HepG2 (cell line): Measurements from ENCODE around the gene ASCC2.

Source experiments
- JDP2 ChIP-seq: sonication (generic); formaldehyde crosslinking; IDR thresholded peaks from 2 replicates; pipeline ENCODE4 v1.8.1; 2022; ENCODE audit warnings: missing genetic modification reagents, borderline replicate concordance
- RXRA ChIP-seq: sonication (generic); formaldehyde crosslinking; IDR thresholded peaks from 2 replicates; pipeline ENCODE4 v1.5.1; 2020; ENCODE audit warnings: missing genetic modification reagents
- TF ChIP-seq, protein P1 (sequence below): sonication (generic); formaldehyde crosslinking; IDR thresholded peaks from 2 replicates; pipeline ENCODE4 v1.4.0; 2020; ENCODE audit warnings: mild to moderate bottlenecking, missing genetic modification reagents
- TF ChIP-seq, protein P2 (sequence below): sonication (generic); formaldehyde crosslinking; IDR thresholded peaks from 2 replicates; pipeline ENCODE4 v1.5.0; 2020; ENCODE audit warnings: mild to moderate bottlenecking, missing genetic modification reagents, moderate library complexity
- TF ChIP-seq, protein P3 (sequence below): IDR thresholded peaks from 2 replicates; pipeline ENCODE4 v1.6.1; 2016; ENCODE audit warnings: low read depth, borderline replicate concordance
- TF ChIP-seq, protein P4 (sequence below): sonication (generic); formaldehyde crosslinking; IDR thresholded peaks from 2 replicates; pipeline ENCODE4 v1.4.0; 2020; ENCODE audit warnings: missing genetic modification reagents, borderline replicate concordance
- TF ChIP-seq, protein P5 (sequence below): sonication (generic); formaldehyde crosslinking; IDR thresholded peaks from 2 replicates; pipeline ENCODE4 v1.8.1; 2023; ENCODE audit warnings: mild to moderate bottlenecking, moderate library complexity, missing genetic modification reagents

DNA sequence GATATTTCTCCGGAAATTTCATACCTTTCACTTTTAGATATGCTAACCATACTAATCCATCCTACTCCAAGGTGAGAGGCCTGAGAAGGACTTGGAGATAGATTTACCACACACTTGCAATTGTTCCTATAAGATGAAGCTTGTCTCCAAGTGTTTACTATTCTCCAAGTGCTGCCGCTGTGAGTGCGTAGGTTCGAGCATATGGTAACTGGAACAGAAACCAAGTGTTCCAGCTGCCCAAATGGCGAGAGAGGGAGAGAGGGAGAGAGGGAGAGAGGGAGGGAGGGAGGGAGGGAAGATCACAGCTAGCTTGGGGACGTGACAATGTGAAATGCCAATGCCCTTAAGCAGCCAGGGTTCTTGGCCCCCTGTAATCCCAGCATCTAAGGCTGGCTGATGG lies 21.5 kb downstream of the ASCC2 start:
- TF ChIP-seq, protein P1, sequence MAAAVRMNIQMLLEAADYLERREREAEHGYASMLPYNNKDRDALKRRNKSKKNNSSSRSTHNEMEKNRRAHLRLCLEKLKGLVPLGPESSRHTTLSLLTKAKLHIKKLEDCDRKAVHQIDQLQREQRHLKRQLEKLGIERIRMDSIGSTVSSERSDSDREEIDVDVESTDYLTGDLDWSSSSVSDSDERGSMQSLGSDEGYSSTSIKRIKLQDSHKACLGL, result no peak
- no peak for TF ChIP-seq RXRA (CRISPR knock-in tag)
- TF ChIP-seq, protein P2, sequence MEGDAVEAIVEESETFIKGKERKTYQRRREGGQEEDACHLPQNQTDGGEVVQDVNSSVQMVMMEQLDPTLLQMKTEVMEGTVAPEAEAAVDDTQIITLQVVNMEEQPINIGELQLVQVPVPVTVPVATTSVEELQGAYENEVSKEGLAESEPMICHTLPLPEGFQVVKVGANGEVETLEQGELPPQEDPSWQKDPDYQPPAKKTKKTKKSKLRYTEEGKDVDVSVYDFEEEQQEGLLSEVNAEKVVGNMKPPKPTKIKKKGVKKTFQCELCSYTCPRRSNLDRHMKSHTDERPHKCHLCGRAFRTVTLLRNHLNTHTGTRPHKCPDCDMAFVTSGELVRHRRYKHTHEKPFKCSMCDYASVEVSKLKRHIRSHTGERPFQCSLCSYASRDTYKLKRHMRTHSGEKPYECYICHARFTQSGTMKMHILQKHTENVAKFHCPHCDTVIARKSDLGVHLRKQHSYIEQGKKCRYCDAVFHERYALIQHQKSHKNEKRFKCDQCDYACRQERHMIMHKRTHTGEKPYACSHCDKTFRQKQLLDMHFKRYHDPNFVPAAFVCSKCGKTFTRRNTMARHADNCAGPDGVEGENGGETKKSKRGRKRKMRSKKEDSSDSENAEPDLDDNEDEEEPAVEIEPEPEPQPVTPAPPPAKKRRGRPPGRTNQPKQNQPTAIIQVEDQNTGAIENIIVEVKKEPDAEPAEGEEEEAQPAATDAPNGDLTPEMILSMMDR (CRISPR knock-in tag), result no peak
- TF ChIP-seq JDP2 (CRISPR knock-in tag), result no peak
- TF ChIP-seq, protein P3, sequence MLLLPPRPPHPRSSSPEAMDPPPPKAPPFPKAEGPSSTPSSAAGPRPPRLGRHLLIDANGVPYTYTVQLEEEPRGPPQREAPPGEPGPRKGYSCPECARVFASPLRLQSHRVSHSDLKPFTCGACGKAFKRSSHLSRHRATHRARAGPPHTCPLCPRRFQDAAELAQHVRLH (CRISPR knock-in tag), result no peak
- TF ChIP-seq, protein P4, sequence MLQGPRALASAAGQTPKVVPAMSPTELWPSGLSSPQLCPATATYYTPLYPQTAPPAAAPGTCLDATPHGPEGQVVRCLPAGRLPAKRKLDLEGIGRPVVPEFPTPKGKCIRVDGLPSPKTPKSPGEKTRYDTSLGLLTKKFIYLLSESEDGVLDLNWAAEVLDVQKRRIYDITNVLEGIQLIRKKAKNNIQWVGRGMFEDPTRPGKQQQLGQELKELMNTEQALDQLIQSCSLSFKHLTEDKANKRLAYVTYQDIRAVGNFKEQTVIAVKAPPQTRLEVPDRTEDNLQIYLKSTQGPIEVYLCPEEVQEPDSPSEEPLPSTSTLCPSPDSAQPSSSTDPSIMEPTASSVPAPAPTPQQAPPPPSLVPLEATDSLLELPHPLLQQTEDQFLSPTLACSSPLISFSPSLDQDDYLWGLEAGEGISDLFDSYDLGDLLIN (CRISPR knock-in tag), result no peak
- TF ChIP-seq, protein P5, sequence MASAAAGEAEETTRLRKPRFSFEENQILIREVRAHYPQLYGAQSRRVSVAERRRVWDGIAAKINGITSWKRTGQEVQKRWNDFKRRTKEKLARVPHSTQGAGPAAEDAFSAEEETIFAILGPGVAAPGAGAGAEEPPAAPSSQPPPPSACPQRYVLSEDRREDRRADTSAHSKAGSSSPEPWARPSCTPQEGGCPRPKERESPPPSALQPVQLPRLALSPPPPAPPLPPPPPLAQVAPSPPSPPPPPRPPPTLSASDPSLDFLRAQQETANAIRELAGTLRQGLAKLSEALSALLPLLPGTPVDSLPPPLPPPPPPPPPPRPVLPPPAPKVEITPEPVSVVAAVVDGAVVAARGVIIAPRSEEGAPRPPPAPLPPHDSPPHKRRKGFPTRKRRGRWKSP (CRISPR knock-in tag), result no peak
